NCI-H1930 (cell line): ENCODE data around the gene NOC2L.
"Not testable (repeated sequence)": the region's sequence is repeated elsewhere in the genome, so short reads cannot be mapped to it uniquely, and the experiment has no call there.

Source experiments
- DNase-seq, 2 experiments: peaks; one replicate each; lab custom pipeline; 2025; lab: John Stamatoyannopoulos, UW

Gene NOC2L

DNA sequence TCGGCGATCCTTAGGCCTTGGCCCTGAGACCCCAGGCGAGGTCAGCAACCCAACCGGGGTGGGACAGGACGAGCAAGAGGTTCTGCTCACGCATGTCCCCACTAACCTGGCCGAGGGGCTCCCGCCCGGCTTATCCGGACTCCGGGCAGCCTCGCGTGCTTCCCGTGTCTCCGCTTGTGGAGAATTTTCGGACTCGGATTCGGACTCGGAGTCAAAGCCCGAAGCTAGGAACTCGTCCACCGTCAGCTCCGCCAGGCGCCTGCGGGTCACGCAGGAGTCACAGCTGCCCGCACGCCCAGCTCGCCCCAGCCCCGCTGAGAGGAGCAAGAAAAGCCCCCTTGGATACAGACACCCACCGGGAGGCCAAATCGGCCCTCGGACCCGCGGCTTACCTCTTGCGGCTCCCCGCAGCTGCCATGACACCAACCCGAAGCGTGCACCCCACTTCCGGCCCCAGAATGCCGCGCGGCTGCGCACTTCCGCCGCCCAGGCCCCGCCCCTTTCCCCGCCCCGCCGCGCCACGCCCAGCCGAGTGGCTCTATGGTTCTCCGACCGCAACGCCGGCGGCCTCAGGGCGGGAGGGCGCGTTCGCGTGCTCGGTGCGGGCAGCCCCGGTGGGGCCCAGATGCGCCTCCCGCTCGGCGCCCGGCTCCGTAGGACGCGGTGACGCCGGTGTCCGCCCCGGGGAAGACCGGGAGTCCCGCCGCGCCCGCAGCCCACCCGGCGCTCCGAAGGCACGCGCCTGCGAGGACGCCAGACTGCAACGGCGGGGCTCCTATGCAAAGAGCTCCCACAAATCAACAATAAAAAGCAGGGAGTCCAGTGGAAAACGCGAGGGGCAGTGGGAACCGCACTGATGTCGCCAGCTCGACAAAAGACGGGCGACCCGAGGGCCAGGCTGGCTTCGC lies at the start of gene NOC2L:
Gene NOC2L (minus strand): TSS at position 434 of the 908 bp plus-strand sequence. CDS start 16 bp downstream, at position 418.
- DNase-seq: peak; percentile 80 to 93

DNA sequence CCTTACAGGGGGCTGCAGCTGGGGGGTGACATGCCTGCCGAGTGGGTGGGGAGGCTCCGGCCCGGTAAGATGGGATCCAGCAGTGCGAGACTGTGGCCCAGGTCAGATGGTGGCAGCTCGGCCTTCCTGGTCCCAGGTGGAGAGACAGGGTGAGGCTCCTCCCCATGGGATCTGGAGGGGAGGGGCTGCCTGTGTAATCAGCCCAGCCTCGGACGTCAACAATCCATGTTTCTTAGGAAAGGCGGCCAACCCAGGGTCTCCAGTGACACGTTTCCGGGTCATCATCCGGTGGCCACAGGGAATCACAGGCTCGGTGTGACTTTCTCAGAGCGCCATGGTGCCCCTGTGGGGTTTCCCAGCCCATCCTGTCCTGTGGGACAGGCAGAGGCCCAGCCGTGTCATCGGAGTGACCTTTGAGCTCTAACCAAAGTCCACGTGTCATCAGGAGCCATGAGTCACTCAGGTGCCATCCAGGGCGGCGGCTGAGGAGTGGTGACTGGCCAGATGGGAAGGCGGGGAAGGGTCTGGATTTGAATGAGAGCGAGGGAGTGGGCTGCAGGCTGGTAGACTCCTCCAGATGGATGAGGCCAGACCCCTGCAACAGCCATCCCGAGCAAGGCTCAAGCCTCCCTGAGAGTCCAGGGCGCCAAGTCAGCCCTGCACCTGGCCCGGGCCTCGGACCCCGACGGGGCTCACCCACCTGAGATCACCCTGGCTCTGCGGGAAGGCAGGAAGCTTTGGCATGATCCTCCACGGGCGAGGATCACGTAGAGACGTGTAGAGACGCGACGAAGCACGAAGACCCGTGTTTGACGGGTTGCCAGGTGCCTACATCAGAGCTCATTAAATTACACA lies 47.5 kb upstream of the NOC2L start:
- DNase-seq: no peak

DNA sequence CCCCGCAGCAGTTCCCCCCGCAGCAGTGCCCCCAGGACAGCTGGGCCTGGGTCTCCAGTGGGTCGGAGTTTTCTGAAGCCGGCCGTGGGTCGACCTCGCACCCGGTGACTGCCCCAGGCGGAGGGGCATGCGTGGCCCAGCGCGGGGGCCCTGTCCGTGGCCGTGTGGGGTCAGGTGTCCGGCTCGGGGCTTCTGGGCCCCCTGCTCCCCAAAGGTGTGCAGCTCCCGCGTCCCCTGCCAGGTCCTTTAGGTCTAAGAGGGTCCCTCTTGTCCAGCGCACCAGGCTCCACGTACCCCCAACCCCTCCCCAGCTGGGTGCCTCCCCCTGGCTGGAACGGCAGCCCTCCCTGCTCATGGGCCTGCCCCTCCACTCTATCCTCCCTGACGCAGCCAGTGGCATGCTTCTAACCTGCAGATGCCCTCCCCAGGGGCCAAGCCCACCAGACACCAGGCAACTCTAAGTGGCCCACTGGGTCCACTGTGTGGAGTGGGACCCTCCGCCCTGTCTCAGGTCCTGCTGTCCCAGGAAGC lies 46.8 kb upstream of the NOC2L start:
- DNase-seq: no peak

DNA sequence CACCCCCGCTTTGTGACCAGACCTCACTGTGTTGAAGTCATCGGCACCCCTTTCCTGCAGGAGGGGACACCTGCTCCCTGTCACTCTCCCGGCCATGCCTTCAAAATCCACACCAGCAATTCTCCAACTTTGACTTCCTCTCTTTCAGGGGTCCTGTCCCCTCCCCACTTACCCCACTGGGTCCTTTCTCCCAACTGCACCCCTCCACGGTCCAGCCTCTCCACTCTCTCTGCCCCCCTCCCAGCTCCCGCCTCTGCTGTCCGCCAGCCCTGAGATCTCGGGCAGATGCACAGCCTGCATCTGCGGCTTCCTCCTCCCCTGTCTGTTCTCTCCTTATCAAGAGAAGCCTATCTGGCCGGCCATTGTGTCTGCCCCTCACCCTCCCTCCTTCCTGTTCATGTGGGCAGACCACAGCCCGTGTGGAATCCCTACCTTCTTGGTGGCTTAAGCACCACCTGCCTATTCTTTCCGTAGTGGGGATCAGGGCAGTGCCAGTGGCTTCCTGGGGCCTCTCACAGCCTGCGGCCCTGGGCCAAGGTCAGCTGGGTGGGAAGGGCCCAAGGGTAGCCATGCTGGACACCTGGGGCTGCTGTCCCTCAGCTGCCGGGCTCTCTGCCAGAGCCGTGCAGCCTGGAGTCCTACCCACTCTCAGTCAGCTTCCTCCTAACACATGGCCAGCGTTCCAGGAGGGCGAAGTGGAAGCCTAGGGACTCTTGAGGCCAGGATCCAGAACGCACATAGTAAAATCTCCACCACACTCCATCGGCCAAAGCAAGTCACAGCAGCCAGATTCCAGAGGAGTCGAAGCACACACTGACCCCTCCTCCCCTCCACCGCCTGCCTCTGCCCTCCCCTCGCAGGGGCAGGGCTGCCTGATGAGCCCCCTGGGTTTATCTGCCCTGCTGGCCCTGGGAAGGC lies 46.0 kb upstream of the NOC2L start:
- DNase-seq: no peak

DNA sequence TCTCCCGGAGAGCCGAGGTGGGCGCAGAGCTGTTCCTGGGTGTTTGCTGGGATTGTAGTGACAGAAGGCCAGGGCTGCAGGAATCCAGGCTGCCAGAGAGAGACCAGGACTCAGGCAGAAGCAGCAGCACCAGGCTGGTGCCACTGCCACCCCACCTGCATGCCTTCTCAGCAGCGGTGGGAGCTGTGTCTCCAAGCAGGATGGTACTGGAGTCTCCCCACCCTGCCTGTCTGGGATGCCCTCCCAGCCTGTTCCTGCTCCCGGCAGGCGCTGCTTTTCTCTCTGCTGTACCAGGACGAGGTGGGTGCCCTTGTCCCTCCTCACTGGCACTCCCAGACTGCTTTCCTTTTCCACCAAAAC lies 45.3 kb upstream of the NOC2L start:
- DNase-seq: no peak

DNA sequence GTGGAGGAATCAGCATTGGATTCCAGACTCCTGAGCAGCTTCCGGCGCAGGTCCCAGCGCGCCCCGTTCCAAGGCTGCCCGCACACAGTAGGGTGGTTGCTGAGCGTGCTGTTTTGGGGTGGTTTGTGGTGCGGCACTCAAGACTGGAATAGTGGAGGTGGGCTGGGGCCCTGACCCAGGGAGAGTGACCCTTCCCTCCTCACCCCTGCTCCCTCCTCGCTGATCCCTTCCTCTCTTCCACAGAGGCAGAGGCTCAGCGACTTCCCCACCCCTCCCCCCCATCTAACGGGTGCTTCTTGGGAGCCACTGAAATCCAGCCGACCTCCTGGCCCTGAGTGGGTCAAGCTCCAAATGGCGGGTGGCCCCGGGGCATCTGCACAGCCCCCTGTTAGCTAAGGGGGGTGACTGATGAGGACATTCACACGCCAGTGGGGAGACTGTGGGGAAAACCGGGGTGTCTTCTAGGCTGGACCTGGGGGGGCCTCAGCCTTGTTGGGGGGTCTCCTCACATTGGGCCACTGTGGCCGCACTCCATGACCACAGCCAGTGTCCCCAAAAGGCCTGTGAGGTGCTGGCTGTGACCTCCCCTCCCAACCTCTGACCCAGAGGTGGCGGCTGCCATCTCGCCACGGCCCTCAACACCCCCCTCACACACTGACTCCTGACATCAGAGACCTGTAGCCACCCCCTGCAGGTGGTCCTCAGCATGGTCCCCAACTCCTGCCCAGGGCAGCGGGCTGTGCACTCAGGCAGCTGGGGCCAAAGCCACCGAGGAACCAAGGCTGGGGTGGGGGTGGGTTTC lies 44.8 kb upstream of the NOC2L start:
- no peak for DNase-seq

DNA sequence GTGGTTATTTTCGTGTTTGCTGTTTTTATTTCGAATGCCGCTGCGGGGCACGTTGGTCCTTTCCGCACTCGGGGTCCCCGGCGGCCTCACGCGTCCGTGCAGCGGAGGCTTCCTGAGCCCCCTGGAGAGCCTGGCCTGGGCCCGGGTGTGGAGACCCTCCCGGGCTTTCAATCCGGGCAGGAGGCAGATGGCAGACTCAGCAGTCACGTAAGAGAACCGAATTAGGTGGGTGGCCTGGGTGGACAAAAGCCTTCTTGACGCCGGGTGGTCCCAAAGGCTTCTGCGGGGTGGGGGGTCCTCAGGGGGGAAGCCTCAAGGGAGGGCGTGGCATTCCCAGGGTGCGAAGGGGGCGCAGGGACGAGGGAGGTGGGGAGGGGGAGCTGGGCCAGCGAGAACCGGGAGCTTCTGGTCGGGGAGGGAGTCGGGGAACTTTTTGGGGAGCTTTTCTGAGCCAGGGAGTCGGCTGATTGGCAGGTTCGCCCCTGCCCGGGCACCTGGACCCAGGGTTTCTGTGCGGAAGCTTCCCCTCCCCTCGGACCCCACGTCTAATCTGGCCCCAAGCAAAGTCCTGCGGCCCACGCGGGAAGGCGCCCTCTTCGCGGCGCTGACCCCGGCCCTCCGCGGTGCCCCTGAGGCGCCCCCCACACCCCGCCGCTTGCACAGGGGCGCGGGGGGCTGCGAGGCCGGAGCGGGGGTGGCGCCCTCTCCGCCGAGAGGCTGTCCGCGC lies 42.2 kb upstream of the NOC2L start:
- no peak for DNase-seq

DNA sequence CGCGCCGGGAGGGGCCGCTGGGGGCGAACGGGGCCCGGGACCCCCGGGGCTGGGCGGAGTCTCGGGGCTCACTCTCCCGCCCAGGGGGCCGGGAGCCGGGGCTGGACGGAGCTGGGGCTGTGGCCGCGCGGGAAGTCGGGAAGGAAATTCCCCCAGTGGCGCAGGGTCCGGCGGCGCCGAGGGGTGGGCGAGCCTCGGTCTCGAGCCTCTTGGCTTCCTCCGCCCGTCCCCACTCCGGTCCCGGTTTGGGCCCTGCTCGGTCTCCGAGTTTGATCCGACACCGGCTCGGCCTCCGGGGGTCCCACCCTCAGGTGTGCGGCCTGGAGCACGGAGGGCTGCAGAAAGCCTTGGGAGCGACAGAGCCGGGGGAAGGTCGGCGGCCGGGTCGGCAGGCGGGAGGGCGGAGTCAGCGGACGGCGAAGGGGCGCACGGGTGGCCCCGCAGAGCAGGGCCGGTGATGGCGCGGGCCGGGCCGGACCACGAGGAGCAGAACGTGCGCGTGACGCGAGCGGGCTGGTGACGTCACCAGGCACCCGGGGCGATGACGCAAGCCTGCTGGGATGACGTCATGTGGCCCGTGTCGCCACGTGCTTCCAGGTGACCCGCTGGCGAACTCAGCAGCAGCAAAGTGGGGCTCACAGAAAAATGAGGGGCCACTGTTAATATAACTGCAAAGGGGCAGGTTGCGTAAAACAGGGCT lies 41.5 kb upstream of the NOC2L start:
- DNase-seq: peak; percentile 67 to 84

DNA sequence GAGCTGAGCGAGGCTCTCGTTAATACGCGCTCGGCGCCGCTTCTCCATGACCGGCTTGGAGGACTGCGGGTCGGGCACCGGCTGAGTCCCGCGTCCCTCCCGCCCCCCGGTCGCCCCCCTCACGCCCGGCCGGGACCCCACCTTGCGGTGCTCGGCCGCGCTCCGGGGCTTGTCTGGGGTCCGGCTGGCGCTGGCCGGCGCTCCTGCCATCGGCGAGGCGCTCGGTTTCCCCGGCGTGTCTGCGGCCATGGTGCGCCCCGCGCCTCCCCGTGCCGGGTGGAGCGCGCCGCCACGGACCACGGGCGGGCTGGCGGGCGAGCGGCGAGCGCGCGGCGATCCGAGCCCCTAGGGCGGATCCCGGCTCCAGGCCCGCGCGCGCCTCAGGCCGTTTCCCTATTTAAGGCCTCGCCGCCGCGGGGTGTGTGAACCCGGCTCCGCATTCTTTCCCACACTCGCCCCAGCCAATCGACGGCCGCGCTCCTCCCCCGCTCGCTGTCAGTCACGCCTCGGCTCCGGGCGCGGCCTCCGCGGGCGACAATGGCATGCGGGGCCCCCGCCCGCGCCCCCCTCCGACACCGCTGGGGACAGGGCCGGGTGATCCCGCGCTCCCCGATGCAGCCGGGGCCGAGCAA lies 40.8 kb upstream of the NOC2L start, which contains the start of gene HES4:
Gene HES4 (minus strand): TSS at position 373 of the 632 bp plus-strand sequence. CDS start 124 bp downstream, at position 249.
- peak; percentile 85 to 86 for DNase-seq

DNA sequence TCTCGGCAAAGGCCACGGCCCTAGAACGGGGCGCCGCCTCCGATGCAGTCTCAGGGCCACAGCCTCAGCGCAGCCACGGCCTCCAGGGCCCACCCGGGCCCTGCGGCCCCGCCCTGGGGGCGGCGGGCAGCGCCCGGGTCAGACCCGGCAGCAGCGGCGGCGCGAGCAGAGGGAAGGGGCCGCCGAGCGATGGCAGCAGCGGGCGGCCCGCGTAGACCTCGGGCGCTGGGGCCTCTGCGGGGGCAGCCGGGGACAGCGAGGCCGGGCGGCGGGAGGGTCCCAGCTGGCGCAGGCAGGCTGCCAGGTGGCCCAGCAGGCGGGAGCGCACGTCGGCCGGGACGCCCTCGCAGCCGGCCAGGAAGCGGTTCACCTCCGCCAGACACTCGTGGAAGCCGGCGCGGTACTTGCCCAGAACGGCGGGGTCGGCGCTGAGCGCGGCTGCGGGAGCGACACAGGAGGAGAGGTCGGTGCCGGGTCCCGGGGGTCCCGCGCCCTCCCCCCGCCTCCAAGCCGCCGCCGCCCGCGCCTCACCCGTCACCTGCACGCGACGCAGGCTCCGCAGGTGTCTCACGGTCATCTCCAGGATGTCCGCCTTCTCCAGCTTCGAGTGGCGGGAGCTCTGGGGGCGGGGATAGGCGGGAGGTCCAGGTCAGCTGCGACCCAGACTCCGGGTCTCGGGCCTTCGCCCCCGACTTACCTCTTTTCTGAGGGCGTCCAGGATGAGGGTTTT lies 40.1 kb upstream of the NOC2L start:
- peak in 1 of 2 experiments; percentile 33 for DNase-seq

DNA sequence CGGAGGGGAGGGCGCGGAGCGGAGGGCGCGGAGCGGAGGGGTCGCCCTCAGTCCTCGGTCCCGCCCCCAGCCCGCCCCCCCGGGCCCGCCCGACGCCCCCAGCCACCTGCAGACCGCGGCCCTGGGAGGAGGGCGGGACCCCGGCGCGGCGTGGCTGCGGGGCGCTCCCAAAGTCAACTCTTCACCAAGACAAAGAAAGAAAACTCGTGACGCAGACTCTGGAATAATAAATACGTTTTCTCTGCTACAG lies 39.6 kb upstream of the NOC2L start:
- DNase-seq: no peak

DNA sequence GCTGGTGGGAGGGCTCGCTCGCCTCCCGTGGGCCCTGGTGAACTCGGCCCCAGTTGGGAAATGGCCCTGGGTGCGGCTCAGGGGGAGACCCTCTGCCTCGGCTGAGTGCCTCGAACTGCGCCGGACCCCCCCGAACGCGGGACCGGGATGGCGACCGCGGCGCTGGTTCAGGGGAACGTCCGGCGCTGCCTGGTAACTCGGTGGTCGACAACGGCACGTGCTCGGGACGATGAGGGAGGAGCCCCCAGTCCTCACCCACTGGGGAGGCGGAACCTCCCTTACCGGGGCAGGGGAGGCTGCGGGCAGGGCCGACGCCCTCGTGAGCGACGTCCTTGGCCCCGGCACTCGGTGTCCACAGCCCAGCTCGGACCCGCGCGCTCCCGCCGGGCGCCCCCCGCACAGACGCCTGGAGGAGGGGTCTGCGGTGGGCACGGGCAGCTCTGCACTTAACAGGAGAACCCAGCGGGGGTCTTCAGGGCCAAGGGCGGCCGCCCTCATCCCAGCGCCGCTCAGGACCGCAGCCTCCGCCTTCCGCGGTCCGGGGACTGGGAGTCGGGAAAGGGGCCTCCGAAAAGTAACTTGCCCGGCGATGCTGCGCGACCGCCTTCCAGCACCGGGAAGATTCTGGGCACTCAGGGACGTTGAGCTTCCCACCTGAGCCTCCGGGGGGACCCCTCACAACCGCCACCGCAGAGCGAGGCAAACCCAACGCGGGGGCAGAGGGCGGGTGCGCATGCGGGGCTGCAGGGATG lies 39.1 kb upstream of the NOC2L start:
- no peak for DNase-seq

DNA sequence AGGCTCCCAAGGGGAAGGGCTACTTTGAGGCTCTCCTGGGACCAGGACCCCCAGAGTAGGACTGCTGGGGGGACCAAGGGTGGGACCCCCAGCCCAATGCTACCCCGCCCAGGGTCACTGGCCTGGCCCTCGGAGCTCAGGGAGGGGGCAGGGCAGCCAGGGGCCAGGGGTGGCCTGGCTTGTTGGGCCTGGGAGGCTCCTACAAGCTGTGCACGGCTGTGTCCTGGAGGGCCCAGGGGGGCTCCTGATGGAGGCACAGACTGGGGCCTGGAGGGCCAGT lies 38.6 kb upstream of the NOC2L start:
- no peak for DNase-seq

DNA sequence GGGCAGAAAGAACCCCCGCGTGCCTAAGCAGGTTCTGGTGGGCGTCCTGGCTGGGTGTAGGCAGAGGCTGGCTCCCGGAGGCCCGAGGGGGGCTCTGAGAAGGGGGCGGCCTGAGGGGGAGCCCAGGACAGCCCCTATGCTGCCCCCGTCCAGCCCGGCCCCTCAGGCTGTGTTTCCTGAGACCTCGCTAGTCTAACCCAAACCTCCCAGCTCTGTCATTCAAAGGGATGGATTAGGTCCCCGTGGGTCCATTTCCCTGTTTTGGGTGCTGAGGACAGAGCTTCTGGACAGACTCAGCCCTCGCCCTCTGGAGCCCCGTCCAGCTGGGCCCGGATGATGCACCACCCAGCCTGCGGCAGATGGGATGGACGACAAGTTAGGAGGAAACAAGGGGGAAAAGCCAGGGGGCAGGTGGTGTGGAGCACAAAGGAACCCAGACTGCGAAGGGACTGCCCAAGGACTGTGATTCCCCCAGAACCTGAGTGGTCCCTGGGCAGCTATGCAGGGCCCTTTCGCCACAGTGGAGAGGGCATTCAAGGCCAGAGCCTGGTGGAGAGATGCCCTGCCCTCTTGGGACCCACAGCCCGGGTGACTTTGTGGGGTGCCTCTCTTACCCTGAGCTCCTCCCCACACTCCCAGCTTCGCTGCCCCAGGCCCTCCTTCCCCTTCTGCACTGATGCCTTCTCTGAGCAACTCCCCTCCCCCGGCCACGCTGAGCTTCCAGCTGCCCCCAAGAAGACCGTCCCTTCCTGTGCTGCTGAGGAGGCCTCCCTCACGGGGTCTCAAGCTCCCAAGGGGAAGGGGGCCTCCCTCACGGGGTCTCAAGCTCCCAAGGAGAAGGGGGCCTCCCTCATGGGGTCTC lies 38.0 kb upstream of the NOC2L start:
- no peak for DNase-seq

DNA sequence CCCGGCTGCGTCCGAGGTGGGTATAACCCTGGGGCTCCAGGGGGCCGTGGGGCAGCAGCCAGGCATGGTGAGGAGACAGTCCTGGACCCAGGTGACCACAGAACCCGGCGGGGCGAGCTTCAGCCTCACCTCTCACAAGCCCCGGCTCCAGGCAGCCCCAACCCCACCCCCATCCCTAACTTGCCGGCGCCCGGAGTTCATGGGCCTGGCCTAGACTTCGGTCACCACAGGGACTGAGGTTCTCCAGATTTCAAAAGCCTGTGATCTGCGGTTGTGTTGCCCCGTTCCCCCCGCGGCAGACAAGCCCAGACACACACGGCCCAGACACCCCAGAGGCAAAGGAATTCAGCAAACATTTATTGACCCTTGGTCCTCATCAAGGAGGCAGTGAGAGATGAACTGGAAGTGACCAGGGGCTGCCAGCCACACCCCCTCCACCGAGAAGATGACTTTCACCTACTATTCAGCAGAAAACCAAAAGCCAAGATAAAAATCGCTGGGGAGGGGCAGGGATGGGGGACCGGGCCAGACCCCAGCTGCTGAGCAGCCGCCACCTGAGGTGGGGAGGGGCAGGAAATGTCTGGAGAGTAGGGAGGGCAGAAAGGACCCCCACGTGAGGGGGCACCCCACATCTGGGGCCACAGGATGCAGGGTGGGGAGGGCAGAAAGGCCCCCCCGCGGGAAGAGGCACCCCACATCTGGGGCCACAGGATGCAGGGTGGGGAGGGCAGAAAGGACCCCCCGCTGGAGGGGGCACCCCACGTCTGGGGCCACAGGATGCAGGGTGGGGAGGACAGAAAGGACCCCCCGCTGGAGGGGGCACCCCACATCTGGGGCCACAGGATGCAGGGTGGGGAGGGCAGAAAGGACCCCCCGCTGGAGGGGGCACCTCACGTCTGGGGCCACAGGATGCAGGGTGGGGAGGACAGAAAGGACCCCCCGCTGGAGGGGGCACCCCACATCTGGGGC lies 36.9 kb upstream of the NOC2L start:
- DNase-seq: no peak

DNA sequence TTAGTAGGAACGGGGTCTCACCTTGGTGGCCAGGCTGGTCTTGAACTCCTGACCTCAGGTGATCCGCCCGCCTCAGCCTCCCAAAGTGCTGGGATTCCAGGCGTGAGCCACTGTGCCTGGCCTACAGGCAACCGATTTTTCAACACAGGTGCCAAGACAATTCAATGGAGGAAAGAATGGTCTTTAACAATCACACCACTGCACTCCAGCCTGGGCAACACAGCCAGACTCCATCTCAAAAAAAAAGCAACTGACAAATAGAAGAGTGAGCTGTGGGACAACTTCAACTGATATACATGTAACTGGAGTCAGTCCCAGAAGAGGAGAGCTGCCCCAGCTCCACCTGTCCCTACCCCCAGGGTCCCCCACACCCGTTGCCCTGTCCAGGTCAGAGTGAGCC lies 35.5 kb upstream of the NOC2L start:
- not testable (repeated sequence) for DNase-seq
